GM12872 (cell line): ENCODE measurements around the gene CACNA2D4.

Experiments
- CTCF ChIP-seq: IDR thresholded peaks from 3 replicates; pipeline ENCODE4 v1.5.1; 2011; ENCODE audit warnings: low read depth, mild to moderate bottlenecking, low read length, moderate library complexity; ENCODE audit not compliant: insufficient read depth

The CACNA2D4 gene

GRCh38 chr12:1790444-1790843 lies 128.0 kb downstream of the CACNA2D4 start:
- no peak for TF ChIP-seq CTCF

- no peak for TF ChIP-seq CTCF
These were observed 130.7 kb downstream of the CACNA2D4 start for GRCh38 chr12:1787714-1788113.

GRCh38 chr12:1782215-1782614 lies 136.2 kb downstream of the CACNA2D4 start:
- no peak for TF ChIP-seq CTCF

- TF ChIP-seq CTCF = no peak
These were observed 136.7 kb downstream of the CACNA2D4 start for GRCh38 chr12:1781772-1782171.

GRCh38 chr12:1779783-1780182 lies 138.7 kb downstream of the CACNA2D4 start:
- TF ChIP-seq CTCF = no peak

- no peak for TF ChIP-seq CTCF
These were observed 139.5 kb downstream of the CACNA2D4 start for GRCh38 chr12:1778911-1779310.

- TF ChIP-seq CTCF = no peak
These were observed 140.7 kb downstream of the CACNA2D4 start for GRCh38 chr12:1777798-1778197.
